Measurements from ENCODE around the gene AASDHPPT. TPM values are rescaled to one million over a fixed set of nuclear protein-coding genes. Genes with fewer than 3 reads are reported as not detected.
A peak's percentile ranks its signal among the peaks of the same experiment; 100 is the strongest.

The AASDHPPT gene
- total RNA-seq, 1 donor from 2014 or later, result 27.6 TPM

DNA sequence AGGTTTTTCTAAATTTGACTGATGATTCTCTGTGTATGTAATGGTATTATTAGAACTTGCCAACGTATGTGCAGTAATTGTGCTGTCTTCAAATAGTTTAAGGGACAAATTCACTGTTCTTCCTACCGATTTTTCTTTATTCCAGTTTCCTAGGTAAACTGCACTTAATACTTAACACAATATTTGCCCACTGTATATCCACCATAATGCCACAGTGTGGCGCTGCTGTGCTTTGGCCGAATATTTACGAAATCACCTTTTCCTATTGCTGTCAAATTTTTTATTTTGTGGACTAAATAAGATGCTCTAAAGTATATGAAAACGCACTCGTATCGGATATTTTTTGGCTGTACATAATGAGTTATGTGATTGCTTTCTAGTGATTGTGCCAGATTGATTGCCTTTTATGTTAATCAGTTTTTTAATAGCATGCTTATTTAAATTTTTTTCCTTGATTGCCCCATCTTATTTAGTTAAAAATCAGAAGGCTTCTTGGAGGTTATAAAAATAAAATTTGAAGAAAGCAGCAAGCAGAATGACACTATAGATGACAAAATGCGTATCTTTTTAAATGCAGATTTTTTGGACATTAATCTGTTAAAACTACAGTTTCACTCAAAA is 10.5 kb downstream of the AASDHPPT start:
- Histone ChIP-seq H3K27ac (no peak overlapping the region), H3K36me3 (peaks cover 27% of the 10 kb centered on the region), H3K4me1 (peaks cover 33% of the 10 kb centered on the region), H3K4me3 (no peak overlapping the region), H3K9me3 (no peaks in the 10 kb centered on the region), H3K27me3 (ENCODE audit: low read depth) (no peaks in the 10 kb centered on the region)
- intact Hi-C loops (cut with DNase I), result no loop called here
- ATAC-seq (peak; percentile 76 to 86), DNase-seq (peak; percentile 54)
- TF ChIP-seq, protein P1, sequence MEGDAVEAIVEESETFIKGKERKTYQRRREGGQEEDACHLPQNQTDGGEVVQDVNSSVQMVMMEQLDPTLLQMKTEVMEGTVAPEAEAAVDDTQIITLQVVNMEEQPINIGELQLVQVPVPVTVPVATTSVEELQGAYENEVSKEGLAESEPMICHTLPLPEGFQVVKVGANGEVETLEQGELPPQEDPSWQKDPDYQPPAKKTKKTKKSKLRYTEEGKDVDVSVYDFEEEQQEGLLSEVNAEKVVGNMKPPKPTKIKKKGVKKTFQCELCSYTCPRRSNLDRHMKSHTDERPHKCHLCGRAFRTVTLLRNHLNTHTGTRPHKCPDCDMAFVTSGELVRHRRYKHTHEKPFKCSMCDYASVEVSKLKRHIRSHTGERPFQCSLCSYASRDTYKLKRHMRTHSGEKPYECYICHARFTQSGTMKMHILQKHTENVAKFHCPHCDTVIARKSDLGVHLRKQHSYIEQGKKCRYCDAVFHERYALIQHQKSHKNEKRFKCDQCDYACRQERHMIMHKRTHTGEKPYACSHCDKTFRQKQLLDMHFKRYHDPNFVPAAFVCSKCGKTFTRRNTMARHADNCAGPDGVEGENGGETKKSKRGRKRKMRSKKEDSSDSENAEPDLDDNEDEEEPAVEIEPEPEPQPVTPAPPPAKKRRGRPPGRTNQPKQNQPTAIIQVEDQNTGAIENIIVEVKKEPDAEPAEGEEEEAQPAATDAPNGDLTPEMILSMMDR (IDR thresholded peaks at IDR 0.05), result peak; percentile 83

DNA sequence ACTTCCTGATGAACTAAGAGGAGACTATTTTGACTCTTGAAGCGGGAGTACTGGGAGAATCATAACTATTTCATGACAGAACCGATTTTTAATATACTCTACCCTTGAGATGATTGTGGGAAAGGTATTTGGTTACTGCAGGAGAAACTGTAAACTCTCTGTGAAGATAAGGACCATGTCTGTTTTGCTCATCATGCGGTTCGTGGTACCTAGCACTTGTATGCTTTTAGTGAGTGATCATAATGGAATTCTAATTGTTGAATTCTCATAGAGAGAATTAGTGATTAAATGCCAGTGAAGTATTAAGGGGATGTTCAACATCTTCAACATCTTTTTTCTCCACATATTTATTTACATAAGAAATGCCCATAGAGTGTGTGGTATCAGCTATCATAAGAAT is 11.4 kb downstream of the AASDHPPT start:
- Histone ChIP-seq H3K27me3 (ENCODE audit: low read depth) (no peaks in the 10 kb centered on the region), H3K4me1 (peaks cover 33% of the 10 kb centered on the region), H3K36me3 (peaks cover 35% of the 10 kb centered on the region), H3K4me3 (no peak overlapping the region), H3K9me3 (no peaks in the 10 kb centered on the region), H3K27ac (no peak overlapping the region)
- TF ChIP-seq, protein P1 (IDR thresholded peaks at IDR 0.05), result no peak
- ATAC-seq (no peak), DNase-seq (no peak)
- intact Hi-C loops (cut with DNase I), result no loop called here

DNA sequence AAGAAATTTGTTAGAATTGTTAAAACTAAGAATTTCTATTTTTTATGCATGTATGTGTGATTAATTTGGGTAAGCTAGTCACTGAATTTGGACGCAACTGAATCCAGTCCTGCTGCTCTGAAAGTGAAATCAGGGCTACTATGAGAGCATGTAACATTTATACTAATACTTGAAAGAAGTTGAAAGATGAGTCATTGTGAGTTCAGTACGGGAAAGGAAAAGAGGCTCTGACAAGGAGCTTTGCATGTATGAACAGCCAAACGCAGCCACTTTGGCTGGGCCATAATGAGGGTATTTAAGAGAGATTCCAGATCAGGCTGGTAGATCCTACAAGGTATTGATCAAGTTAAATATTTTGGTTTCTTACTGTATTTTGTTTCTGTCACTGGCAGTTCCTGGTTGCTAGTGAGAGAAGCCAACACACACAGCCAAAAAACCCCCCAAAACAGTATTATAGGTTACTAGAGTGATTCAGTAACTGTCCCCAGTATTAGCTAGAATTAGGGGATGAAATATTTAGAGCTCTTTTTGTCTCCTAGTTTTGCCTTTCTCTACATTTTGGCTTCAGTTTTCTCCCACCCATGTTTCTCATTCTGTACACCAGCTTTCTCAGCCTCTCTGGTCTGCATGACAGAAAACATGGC is 14.1 kb downstream of the AASDHPPT start:
- H3K27ac ChIP-seq, result no peak overlapping the region
- peaks cover 55% of the 10 kb centered on the region for H3K36me3 ChIP-seq
- intact Hi-C loops (cut with DNase I), result no loop called here
- DNase-seq, result no peak
- TF ChIP-seq, protein P1 (IDR thresholded peaks at IDR 0.05), result no peak
- H3K9me3 ChIP-seq, result no peaks in the 10 kb centered on the region
- peaks cover 33% of the 10 kb centered on the region for H3K4me1 ChIP-seq
- ATAC-seq, result peak; percentile 61 to 89
- H3K4me3 ChIP-seq, result no peak overlapping the region
- no peaks in the 10 kb centered on the region for H3K27me3 ChIP-seq (ENCODE audit: low read depth)

DNA sequence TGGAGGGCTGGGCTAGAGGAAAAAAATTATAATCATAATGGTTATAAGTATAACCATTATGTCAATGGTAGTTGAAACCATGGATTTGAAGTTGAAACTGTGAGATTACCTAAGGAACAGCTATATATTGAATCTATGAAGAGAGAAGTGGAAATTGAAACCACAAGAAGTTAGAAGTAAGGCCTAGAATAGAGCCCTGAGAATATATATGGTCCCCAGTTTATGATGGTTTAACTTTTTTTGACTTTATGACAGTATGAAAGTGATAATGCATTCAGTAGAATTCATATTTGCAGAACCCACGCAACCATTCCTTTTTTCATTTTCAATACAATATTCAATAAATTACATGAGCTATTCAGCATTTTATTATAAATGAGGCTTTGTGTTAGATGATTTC is 15.0 kb downstream of the AASDHPPT start:
- no peak for ATAC-seq
- H3K4me1 ChIP-seq, result peaks cover 26% of the 10 kb centered on the region
- no peak overlapping the region for H3K27ac ChIP-seq
- no peaks in the 10 kb centered on the region for H3K27me3 ChIP-seq (ENCODE audit: low read depth)
- DNase-seq, result no peak
- H3K9me3 ChIP-seq, result no peaks in the 10 kb centered on the region
- no peak overlapping the region for H3K4me3 ChIP-seq
- TF ChIP-seq, protein P1 (IDR thresholded peaks at IDR 0.05), result no peak
- intact Hi-C loops (cut with DNase I), result no loop called here
- peaks cover 64% of the 10 kb centered on the region for H3K36me3 ChIP-seq

DNA sequence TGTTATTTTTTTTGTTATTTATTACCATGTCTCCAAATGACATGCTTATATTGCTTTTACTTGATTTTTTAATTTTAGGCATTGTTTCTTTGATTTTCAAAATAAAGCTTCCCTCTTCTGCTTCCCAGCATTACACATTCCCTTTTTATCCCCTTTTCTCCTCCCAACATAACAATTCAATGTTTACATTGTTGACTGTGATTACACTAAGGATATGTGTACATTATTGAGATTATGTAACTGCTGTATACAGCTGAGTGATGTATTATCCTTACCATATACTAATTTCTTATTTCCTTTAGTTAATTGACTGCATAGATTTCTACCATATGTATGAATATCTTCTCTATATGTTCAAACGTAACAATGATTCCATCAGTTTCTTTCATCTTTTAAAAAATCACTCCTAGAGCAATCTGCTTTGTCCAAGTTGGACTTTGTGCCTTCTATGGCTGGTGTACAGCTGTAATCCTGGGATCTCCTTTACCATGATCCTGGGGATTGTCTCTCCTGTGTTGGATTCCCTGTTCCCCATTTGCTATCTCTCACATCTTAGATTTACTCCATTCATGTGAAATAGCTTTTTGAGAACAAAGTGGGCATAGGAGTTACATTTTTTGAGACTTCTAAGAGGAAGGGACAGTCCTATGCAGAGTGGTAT is 21.6 kb downstream of the AASDHPPT start:
- Histone ChIP-seq H3K4me3 (no peak overlapping the region), H3K36me3 (peaks cover 45% of the 10 kb centered on the region), H3K27me3 (ENCODE audit: low read depth) (no peaks in the 10 kb centered on the region), H3K4me1 (no peaks in the 10 kb centered on the region), H3K27ac (no peak overlapping the region), H3K9me3 (no peaks in the 10 kb centered on the region)
- TF ChIP-seq, protein P1 (IDR thresholded peaks at IDR 0.05), result no peak
- intact Hi-C loops (cut with DNase I), result no loop called here
- DNase-seq, result no peak
- ATAC-seq, result no peak

Data from lower lobe of right lung (tissue), 2 donors.